Activated CD4-positive, alpha-beta T cell treated with anti-CD3 and anti-CD28 coated beads, Interleukin-2, amount 50 U/mL, for 4 hours (primary cell): Measurements from ENCODE around the gene TPD52L2.

ENCODE experiments used
- DNase-seq, 2 experiments: peaks; one replicate each; pipeline ENCODE4 v3.0.0-alpha.2; 2020

The TPD52L2 gene

GRCh38 chr20:63881451-63882226 is 16.6 kb downstream of the TPD52L2 start:
- no peak for DNase-seq

DNA sequence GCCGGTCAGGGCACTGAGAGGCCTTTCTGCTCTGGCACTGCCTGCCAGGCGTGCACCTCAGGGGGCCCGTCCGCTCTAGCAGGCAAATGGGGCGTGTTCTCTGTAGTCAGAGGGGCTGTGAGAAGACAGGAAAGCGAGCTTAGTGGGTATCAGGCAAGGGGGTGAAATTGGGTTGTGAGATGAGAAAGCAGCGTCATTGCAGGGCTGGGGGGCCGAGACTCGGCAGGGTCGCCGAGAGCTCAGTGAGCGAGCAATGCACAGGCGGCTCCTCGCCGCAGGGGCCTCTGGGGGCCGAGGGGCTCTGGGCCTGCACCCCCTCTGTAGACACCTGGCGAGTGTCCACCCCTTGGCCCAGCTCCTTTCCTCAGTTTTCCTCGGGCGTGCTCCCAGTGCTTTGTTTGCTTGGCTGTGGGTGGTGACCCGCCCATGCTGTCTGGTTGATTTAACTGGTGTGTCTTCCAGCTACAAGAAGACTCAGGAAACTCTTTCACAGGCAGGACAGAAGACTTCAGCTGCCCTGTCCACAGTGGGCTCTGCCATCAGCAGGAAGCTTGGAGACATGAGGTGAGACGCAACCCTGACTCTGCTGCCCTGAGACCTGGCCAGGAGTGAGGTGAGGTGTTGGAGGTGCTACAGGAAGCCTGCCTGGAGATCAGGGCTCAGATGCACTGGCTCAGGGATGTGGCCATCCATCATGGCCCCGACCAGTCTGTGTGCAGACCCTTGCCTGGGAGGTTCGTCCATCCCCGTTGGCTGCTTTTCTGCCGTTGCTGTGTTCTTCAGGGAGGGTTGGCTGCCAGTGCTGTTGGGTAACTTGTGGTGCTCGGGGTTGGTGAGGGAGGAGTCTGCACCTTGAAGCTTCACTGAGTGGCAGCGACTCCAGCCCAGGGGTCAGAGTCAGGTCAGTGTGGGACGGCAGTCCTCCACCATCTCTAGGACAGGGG is 17.5 kb downstream of the TPD52L2 start:
- no peak for DNase-seq

- DNase-seq, result no peak
These were observed 18.1 kb downstream of the TPD52L2 start for GRCh38 chr20:63883201-63883593.

GRCh38 chr20:63884506-63885263 is 19.6 kb downstream of the TPD52L2 start:
- no peak for DNase-seq

DNA sequence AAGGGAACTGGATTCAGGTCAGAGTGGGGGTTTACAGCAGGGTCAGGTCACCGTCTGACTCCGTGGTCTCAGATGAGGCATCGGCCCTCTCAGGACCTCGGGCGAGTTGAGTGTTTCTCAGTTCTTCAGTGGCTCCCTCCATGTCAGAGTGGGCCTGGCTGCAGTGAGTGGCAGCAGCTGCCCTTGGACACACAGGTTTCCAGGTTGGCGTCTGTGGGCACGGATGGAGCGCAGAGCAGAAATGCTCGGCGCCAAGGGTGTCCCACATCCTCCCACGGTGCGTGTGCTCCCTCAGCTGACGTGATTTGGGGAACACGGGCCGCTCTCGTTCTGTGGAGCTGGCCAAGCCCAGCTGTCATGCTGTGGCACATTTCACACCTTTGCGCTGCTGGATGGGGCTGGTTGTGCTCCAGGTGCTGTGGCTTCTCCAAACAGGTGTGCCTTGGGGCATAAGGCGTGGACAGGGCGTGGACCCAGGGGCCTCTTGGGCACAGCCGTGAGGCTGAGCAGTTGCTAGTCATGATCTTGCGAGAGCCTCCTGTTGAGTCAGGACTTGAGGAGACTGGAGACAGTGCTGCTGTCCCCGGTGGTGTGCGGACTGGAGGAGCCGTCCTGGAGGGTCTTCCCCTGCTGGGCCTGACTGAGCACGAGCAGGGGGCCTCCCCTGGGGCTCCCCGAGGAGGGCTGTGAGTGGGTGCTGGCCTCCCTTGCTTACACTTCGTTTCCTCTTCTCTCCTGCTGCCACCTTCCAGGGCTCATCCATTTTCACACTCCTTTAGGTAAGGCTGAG is 20.4 kb downstream of the TPD52L2 start:
- no peak for DNase-seq

DNA sequence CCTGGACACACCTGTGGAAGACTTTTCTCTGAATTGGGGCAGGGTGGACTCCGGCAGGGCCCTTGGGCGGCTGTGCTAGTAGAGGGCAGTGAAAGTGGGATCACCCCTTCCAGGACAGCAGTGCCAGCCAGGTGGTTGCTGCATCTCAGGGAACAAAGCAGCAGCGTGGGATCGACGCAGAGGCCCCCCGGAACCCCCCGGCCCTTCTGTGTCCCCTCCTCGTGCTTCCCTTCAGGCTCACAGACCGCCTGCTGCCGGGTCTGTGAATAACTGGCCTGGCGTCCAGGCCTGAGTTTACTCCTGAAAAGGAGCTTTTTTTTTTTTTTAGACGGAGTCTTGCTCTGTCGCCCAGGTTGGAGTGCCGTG is 21.0 kb downstream of the TPD52L2 start:
- no peak for DNase-seq

- DNase-seq, result no peak
These were observed 21.9 kb downstream of the TPD52L2 start for GRCh38 chr20:63886921-63887320.

GRCh38 chr20:63889241-63890200 is 24.5 kb downstream of the TPD52L2 start:
- DNase-seq, result no peak

- no peak for DNase-seq
These were observed 25.1 kb downstream of the TPD52L2 start for GRCh38 chr20:63890201-63890576.

DNA sequence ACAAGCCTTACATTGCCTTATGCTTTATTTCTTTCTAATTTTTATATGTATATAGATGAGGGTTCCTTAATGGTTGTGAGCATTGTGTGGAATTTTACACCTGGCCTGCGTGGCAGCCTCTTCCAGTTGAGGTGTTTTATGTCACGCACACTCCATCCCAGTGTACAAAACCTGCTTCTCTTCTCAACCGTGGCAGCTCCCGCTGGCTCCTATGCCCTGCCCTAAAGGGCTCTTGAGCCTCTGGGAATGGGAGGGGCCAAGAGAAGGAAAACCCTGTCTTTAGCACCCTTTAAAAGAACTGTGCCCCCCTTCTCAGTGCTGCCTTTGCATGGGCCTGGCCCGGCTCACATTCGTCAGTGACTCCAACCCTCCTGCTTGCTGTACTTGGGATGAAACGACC is 25.5 kb downstream of the TPD52L2 start:
- DNase-seq, result no peak

DNA sequence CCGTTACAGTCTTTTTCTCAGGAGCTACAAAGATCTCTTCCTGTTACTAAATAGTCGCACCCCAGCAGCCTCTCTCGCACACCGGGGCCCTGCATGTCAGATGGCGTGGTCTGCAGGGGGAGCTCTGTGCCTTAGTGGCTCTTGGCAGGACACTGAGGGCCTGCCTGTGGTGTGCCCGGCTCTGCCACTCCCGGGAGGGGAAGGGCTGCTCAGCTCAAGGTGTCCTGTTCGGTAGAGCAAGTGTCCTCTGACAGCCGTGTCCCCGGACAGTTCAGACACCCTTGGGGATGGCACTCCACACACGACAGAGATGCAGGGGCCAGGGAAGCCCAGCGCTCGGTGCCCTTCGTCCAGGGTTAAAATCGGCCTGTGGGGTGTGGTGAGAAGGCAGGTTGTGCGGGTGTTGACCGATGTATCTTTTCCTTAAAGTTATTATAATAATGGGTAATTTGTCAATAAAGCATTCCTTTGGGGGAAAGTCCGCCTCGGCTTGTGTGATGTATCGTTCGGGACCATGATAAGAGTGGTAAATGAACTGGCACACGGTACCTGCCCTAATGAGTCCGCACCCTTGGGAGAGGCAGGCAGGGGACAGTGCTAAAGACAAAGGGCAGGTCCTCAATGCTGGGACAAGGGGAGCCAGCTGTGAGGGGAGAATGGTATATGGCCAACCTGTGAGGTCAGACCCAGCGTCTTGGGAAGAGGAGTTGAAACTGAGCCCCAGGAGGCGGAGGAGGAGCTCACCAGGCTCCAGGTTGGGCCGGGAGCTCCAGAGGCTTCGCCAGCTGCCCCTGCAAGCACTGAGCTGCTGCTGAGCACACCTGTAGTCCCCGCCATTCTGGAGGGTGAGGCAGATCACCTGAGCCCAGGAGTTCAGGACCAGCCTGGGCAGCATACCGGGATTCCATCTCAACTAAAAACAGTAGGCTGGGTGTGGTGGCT is 26.3 kb downstream of the TPD52L2 start:
- DNase-seq, result no peak

DNA sequence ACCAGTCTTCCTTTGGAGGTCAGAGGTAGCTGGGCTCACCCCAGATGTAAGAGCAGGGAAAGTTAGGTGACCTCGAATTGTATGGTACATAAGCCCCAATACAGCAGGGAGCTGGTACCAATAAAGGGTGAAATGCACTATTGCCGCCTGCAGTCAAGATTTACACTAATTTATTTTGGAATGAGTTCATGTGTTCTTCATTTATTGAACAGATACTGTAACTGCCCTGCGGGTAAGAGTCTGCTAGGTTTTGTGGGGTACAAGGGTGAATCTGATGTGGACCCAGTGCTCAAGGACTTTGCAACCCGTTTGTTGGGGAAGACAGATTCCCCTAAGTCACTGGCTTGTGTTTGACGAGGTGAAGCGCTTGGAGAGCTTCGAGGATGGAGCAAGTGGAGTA is 27.3 kb downstream of the TPD52L2 start:
- DNase-seq, result no peak

GRCh38 chr20:63893999-63894357 is 28.9 kb downstream of the TPD52L2 start:
- no peak for DNase-seq

- peak; percentile 92 to 94 for DNase-seq
These were observed 29.5 kb downstream of the TPD52L2 start, which contains the start of gene DNAJC5 for GRCh38 chr20:63894358-63895201. Gene DNAJC5 (plus strand): TSS chr20:63895126. CDS start chr20:63928346, 33,220 bp downstream.

DNA sequence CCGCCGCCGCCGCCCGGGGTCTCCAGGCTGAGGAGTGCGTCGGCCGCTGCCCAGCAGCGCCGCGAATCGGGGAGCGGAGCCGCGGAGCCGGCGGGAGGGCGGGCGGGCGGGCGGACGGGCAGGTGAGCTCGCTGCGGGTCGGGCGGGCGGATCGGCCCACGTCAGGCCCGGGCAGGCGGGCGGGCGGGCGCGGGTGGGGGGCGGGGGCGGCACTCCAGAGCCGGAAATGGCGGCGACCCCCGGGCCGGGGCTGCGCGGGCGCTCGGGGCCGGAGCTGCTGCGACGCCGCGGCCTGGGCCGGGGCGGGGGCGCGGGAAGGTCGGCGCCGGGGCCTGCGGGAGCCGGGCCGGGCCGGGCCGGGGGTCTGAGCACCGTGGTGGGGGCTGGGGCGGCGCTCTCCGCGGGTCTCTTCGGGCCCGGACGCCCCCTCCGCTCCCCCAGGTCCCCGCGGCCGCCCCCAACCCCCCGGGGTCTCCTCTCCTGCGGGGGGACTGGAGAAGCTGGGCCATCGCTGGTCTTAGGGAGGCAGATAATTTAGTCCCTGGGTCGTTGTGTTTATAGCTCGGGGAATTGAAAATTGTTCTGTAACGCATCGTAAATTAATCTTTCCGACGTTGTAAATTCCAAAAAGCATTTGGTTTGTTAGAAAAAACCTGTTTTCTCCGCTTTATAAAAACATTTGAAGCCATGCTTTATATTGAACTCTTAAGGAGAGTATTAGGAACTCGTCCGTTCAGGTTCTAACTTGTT is 30.3 kb downstream of the TPD52L2 start:
- no peak for DNase-seq

- DNase-seq, result no peak
These were observed 30.8 kb downstream of the TPD52L2 start for GRCh38 chr20:63895952-63896263.

DNA sequence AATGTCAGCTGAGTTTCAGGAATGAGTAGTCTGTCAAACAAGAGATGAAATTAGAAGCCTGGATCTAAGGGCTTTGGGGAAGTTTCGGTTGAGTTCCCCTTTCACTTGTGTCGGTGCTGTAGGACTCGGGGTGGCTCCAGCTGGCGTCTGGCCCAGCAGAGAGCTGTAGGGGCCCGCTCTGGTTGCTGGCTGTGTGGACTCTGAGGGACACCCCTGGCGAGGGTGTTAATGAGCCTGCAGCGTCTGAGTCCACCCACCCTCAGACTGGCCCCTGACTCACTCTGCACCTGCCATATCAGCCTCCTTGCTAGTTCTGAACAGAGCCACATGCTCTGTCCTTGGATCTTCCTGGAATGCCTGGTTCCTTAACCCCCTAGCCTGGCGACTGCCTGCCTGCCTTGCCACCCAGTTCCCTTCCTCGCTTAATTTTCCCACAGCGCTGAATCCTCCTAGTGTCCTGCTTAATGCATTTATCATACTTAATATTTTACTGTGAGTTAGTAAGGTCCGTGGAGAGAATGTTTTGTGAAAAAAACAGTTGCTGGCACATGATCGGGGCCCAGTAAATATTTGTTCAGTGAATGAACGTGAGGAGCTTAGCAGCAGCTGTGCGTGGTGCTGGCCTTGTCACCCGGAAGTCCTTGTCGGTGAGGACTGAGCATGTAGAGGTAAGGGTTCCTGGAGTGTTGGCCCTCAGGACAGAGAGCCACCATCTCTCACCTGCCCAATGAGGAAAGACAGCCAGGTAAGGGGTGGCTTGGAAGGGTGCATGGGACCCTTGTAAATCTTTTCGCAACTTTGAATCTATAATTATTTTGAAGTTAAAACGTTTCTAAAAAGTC is 31.4 kb downstream of the TPD52L2 start:
- peak in 1 of 2 experiments; percentile 6 for DNase-seq
